Vagina (tissue), 2 donors: ENCODE results near the gene ARAP1.

Experiments
- CTCF ChIP-seq, 3 experiments: fragments of 450-650 bp in 2 of 3; fragments of 200-600 bp in 1 of 3; sonication (generic) in 1 of 3; IDR thresholded peaks; one replicate each; pipeline ENCODE4 v1.5.1; 2017 to 2019; ENCODE audit warnings: antibody characterized with exemption in 3 of 3, mild to moderate bottlenecking in 2 of 3, moderate library complexity in 2 of 3
- POLR2A ChIP-seq, 2 donors: fragments of 450-650 bp; IDR thresholded peaks; one replicate each; pipeline ENCODE4 v1.6.1; 2017; ENCODE audit warnings: antibody characterized with exemption in 2 of 2, mild to moderate bottlenecking in 2 of 2, moderate library complexity in 2 of 2
- POLR2AphosphoS5 ChIP-seq, 2 donors: sonication (generic); formaldehyde crosslinking; IDR thresholded peaks; one replicate each; pipeline ENCODE4 v1.9.0; 2017; ENCODE audit warnings: antibody characterized with exemption in 2 of 2, mild to moderate bottlenecking in 2 of 2, low read depth in 1 of 2; ENCODE audit not compliant: insufficient read depth in 1 of 2

- TF ChIP-seq POLR2A (IDR thresholded peaks at IDR 0.05) (no peak), CTCF (IDR thresholded peaks at IDR 0.05) (no peak), POLR2AphosphoS5 (IDR thresholded peaks at IDR 0.05; ENCODE audit: insufficient read depth in 1 of 2, low read depth in 1 of 2) (no peak)
Measured at GRCh38 chr11:72711141-72711540, 41.1 kb downstream of the ARAP1 start.
